A673 (cell line): ENCODE data around the gene ACTL6A. TPM values are rescaled to one million over a fixed set of nuclear protein-coding genes. Genes with fewer than 3 reads are reported as not detected.

Experiments used
- BruUV-seq: library from RNA; stranded (reverse); fragments of 400-500 nt; replicated peaks from 2 replicates; lab custom pipeline; 2021; lab: Mats Ljungman, UMichigan
- CTCF ChIA-PET: fragments of 300-600 bp; sonication (Branson Sonifier 250); formaldehyde crosslinking; loops from one replicate; lab custom pipeline; 2022; ENCODE audit warnings: antibody characterized with exemption; lab: Charles Lee
- POLR2A ChIA-PET: fragments of 300-600 bp; sonication (Branson Sonifier 250); formaldehyde crosslinking; loops from one replicate; lab custom pipeline; 2022; ENCODE audit warnings: antibody characterized with exemption; ENCODE audit not compliant: low non-redundant PET; lab: Charles Lee
- DNase-seq: peaks from one replicate; pipeline ENCODE4 v3.0.0-alpha.2; 2015; ENCODE audit warnings: low spot score
- H3K27ac ChIP-seq: fragments of 200-600 bp; sonication (generic); 2 replicates; pipeline ENCODE4 v1.5.1; 2016; ENCODE audit warnings: mixed run types, low read depth, mild to moderate bottlenecking, mixed read lengths, antibody characterized with exemption, low read length; ENCODE audit not compliant: poor library complexity, severe bottlenecking
- H3K27me3 ChIP-seq: fragments of 200-600 bp; sonication (generic); replicated peaks from 2 replicates; pipeline ENCODE4 v1.6.1; 2017; ENCODE audit warnings: mixed run types, low read depth, mild to moderate bottlenecking, mixed read lengths, antibody characterized with exemption, low read length; ENCODE audit not compliant: insufficient read depth, poor library complexity
- H3K36me3 ChIP-seq: fragments of 200-600 bp; sonication (generic); 2 replicates; pipeline ENCODE4 v1.6.1; 2016; ENCODE audit warnings: mixed run types, mild to moderate bottlenecking, mixed read lengths, antibody characterized with exemption, low read length; ENCODE audit not compliant: insufficient read depth, poor library complexity, severe bottlenecking
- H3K4me1 ChIP-seq: fragments of 200-600 bp; sonication (generic); 2 replicates; pipeline ENCODE4 v1.6.1; 2017; ENCODE audit warnings: mixed run types, mild to moderate bottlenecking, mixed read lengths, antibody characterized with exemption, low read length; ENCODE audit not compliant: insufficient read depth, poor library complexity, severe bottlenecking
- H3K4me3 ChIP-seq: fragments of 200-600 bp; sonication (generic); 2 replicates; pipeline ENCODE4 v1.5.1; 2016; ENCODE audit warnings: low read depth, mixed run types, mild to moderate bottlenecking, mixed read lengths, low read length; ENCODE audit not compliant: poor library complexity, severe bottlenecking
- H3K9me3 ChIP-seq: fragments of 200-600 bp; sonication (generic); 2 replicates; pipeline ENCODE4 v1.6.1; 2016; ENCODE audit warnings: mixed run types, low read depth, mild to moderate bottlenecking, mixed read lengths, antibody characterized with exemption, low read length; ENCODE audit not compliant: poor library complexity, severe bottlenecking
- CTCF ChIP-seq: fragments of 300-800, 200-600 bp; sonication (generic); conservative IDR thresholded peaks from 2 replicates; pipeline ENCODE4 v1.5.1; 2017; ENCODE audit warnings: low read depth, mild to moderate bottlenecking, antibody characterized with exemption, low read length, moderate library complexity, mixed read lengths
- EZH2 ChIP-seq: fragments of 200-600 bp; sonication (generic); IDR thresholded peaks from 2 replicates; pipeline ENCODE4 v1.6.1; 2017; ENCODE audit warnings: borderline replicate concordance, low read depth, mild to moderate bottlenecking, mixed read lengths, antibody characterized with exemption, low read length; ENCODE audit not compliant: poor library complexity, severe bottlenecking
- intact Hi-C: fragments of 100-400 bp; cut with micrococcal nuclease; formaldehyde crosslinking; loops from one replicate; pipeline ENCODE4 v1.10.0; 2022; ENCODE audit not compliant: unreplicated experiment
- total RNA-seq: library from RNA; stranded (reverse); gene quantifications from 2 replicates; pipeline ENCODE4 v1.2.3, GENCODE V29; 2021

The ACTL6A gene
- total RNA-seq, 1 experiment from 2014 or later: 153 TPM

- Histone ChIP-seq H3K9me3 (no peaks in the 10 kb centered on the region), H3K4me3 (no peak overlapping the region), H3K4me1 (no peaks in the 10 kb centered on the region), H3K27me3 (no peaks in the 10 kb centered on the region), H3K36me3 (peaks cover 35% of the 10 kb centered on the region), H3K27ac (no peak overlapping the region)
- TF ChIP-seq EZH2 (no peak), CTCF (no peak)
- no TSS peak for BruUV-seq
- no peak for DNase-seq
- ChIA-PET POLR2A (no interaction called here), CTCF (no interaction called here)
- intact Hi-C loops: no loop called here
Measured at GRCh38 chr3:179624451-179624850, 61.7 kb downstream of the ACTL6A start.

- ChIA-PET CTCF (no interaction called here), POLR2A (no interaction called here)
- Histone ChIP-seq H3K27me3 (no peaks in the 10 kb centered on the region), H3K27ac (no peak overlapping the region), H3K9me3 (no peaks in the 10 kb centered on the region), H3K4me1 (no peaks in the 10 kb centered on the region), H3K4me3 (no peak overlapping the region), H3K36me3 (no peaks in the 10 kb centered on the region)
- DNase-seq: no peak
- TF ChIP-seq CTCF (no peak), EZH2 (no peak)
- BruUV-seq: no TSS peak
- intact Hi-C loops: no loop called here
Measured at GRCh38 chr3:179630753-179631451, 68.2 kb downstream of the ACTL6A start.

Other genes starting within 250 kb of the ACTL6A start
- 46.8 and 47.4 TPM in 2 replicates for gene ZNF639, start 239.9 kb upstream of the ACTL6A start, total RNA-seq
- 59.0 TPM in 2 replicates for gene MFN1, start 215.2 kb upstream of the ACTL6A start, total RNA-seq
- 75.2 and 83.3 TPM in 2 replicates for gene GNB4, start 111.5 kb upstream of the ACTL6A start, total RNA-seq
- gene MRPL47, start 41.7 kb downstream of the ACTL6A start, total RNA-seq: 84.6 and 88.0 TPM in 2 replicates
- 96.2 and 109 TPM in 2 replicates for gene NDUFB5, start 41.9 kb downstream of the ACTL6A start, total RNA-seq
- 33.0 and 37.4 TPM in 2 replicates for gene USP13, start 90.1 kb downstream of the ACTL6A start, total RNA-seq